ENCODE data around the gene SMIM24. TPM values are rescaled to one million over a fixed set of nuclear protein-coding genes. Genes with fewer than 3 reads are reported as not detected.
"Not testable (repeated sequence)": the region's sequence is repeated elsewhere in the genome, so short reads cannot be mapped to it uniquely, and the experiment has no call there.

Gene SMIM24
- total and polyA plus RNA-seq, 2 experiments from 2014 or later, result 5.0 to 21.5 TPM

GRCh38 chr19:3453840-3454239 is 26.5 kb downstream of the SMIM24 start (continued):
- TF ChIP-seq CTCF (conservative IDR thresholded peaks at IDR 0.05; ENCODE audit: low read depth in 2 of 2), result no peak

GRCh38 chr19:3452942-3453214 is 27.4 kb downstream of the SMIM24 start:
- not testable (repeated sequence) for H3K9me2 ChIP-seq (ENCODE audit: insufficient read depth); H3K4me1 ChIP-seq (ENCODE audit: insufficient read depth); H2AFZ ChIP-seq; H4K20me1 ChIP-seq (replicated peaks; ENCODE audit: insufficient read depth); H3K27me3 Mint-ChIP-seq (ENCODE audit: insufficient read depth, low read depth, poor library complexity); H3K4me3 Mint-ChIP-seq; H3K4me1 Mint-ChIP-seq; ATAC-seq; H3K4me3 ChIP-seq; H3K36me3 ChIP-seq (ENCODE audit: insufficient read depth); H3K9me3 Mint-ChIP-seq; H3K36me3 Mint-ChIP-seq (ENCODE audit: low read depth); H3F3A ChIP-seq (replicated peaks; ENCODE audit: low read depth); H3K4me2 ChIP-seq; H3K79me2 ChIP-seq (replicated peaks; ENCODE audit: insufficient read depth); H3K27ac ChIP-seq (ENCODE audit: low read depth); H3K27ac Mint-ChIP-seq; DNase-seq (ENCODE audit: low spot score)
- peaks cover 13% of the 10 kb centered on the region for H3K27me3 ChIP-seq (ENCODE audit: insufficient read depth)

- Histone ChIP-seq H3K27me3 (ENCODE audit: insufficient read depth) (peaks cover 8% of the 10 kb centered on the region), H3K4me1 (ENCODE audit: insufficient read depth) (0 out of 2 replicates have a peak, but pooled peaks cover 4% of the 10 kb centered on the region), H2AFZ (no peak overlapping the region), H3K4me3 (no peak overlapping the region), H3K27ac (ENCODE audit: low read depth) (no peak overlapping the region), H3K9me2 (ENCODE audit: insufficient read depth) (no peaks in the 10 kb centered on the region), H3K79me2 (replicated peaks; ENCODE audit: insufficient read depth) (no peaks in the 10 kb centered on the region), H4K20me1 (replicated peaks; ENCODE audit: insufficient read depth) (no peaks in the 10 kb centered on the region), H3K36me3 (ENCODE audit: insufficient read depth) (no peaks in the 10 kb centered on the region), H3F3A (replicated peaks; ENCODE audit: low read depth) (no peaks in the 10 kb centered on the region), H3K4me2 (no peak overlapping the region)
- DNase-seq (ENCODE audit: low spot score) (no peak), ATAC-seq (no peak)
- H3K27me3 Mint-ChIP-seq (ENCODE audit: insufficient read depth, low read depth, poor library complexity), result peaks cover 8% of the 10 kb centered on the region
- no peak overlapping the region for H3K27ac Mint-ChIP-seq
- no peaks in the 10 kb centered on the region; the same call in 2 of the 3 replicates for H3K9me3 Mint-ChIP-seq
- H3K4me3 Mint-ChIP-seq, result no peak overlapping the region
- no peaks in the 10 kb centered on the region for H3K36me3 Mint-ChIP-seq (ENCODE audit: low read depth)
- H3K4me1 Mint-ChIP-seq, result peaks cover 4% of the 10 kb centered on the region
- TF ChIP-seq ETS1 (IDR thresholded peaks at IDR 0.05), result no peak
- no peak for TF ChIP-seq CREB1 (CRISPR knock-in tag; IDR thresholded peaks at IDR 0.05; ENCODE audit: low read depth)
- TF ChIP-seq ZNF462 (CRISPR knock-in tag; IDR thresholded peaks at IDR 0.05), result no peak
- TF ChIP-seq ZNF114 (CRISPR knock-in tag; IDR thresholded peaks at IDR 0.05), result no peak
- no peak for TF ChIP-seq EZH2 (IDR thresholded peaks at IDR 0.05; ENCODE audit: low read depth, unreplicated experiment)
- TF ChIP-seq EZH2phosphoT487 (IDR thresholded peaks at IDR 0.05; ENCODE audit: unreplicated experiment), result no peak
- no peak for TF ChIP-seq STAT1 (IDR thresholded peaks at IDR 0.05; ENCODE audit: unreplicated experiment)
- TF ChIP-seq POLR2AphosphoS5 (IDR thresholded peaks at IDR 0.05; ENCODE audit: low read depth), result no peak
- no peak for TF ChIP-seq NANOG (IDR thresholded peaks at IDR 0.05; ENCODE audit: borderline replicate concordance)
- no peak for TF ChIP-seq JUNB (IDR thresholded peaks at IDR 0.05; ENCODE audit: unreplicated experiment)
Measured at GRCh38 chr19:3452171-3452941, 28.0 kb downstream of the SMIM24 start.

Data from GM23338 (cell line).